H9 (cell line): Measurements from ENCODE around the gene MRAP2. TPM values are rescaled to one million over a fixed set of nuclear protein-coding genes. Genes with fewer than 3 reads are reported as not detected.

Experiments
- DNase-seq: peaks from one replicate; pipeline ENCODE4 v3.0.0-alpha.2; 2017
- H2AFZ ChIP-seq: one replicate; pipeline ENCODE4 v1.6.1; 2013; ENCODE audit warnings: mild to moderate bottlenecking, low read length, control low read depth, moderate library complexity
- H2AK5ac ChIP-seq: 2 replicates; pipeline ENCODE4 v1.6.1; 2013; ENCODE audit warnings: low read length, control low read depth, mixed read lengths; ENCODE audit not compliant: insufficient read length
- H2BK120ac ChIP-seq: one replicate; pipeline ENCODE4 v1.6.1; 2013; ENCODE audit warnings: low read depth, mild to moderate bottlenecking, low read length, control low read depth, inconsistent platforms; ENCODE audit not compliant: poor library complexity, severe bottlenecking
- H2BK12ac ChIP-seq: 2 replicates; pipeline ENCODE4 v1.6.1; 2013; ENCODE audit warnings: low read length, control low read depth, mixed read lengths, low read depth; ENCODE audit not compliant: insufficient read length
- H2BK15ac ChIP-seq: 2 replicates; pipeline ENCODE4 v1.6.1; 2013; ENCODE audit warnings: low read depth, low read length, control low read depth
- H2BK20ac ChIP-seq: one replicate; pipeline ENCODE4 v1.6.1; 2013; ENCODE audit warnings: low read depth, mild to moderate bottlenecking, low read length, control low read depth, inconsistent platforms; ENCODE audit not compliant: poor library complexity, severe bottlenecking
- H2BK5ac ChIP-seq: 2 replicates; pipeline ENCODE4 v1.6.1; 2013; ENCODE audit warnings: low read length, control low read depth, mixed read lengths; ENCODE audit not compliant: insufficient read length
- H3K14ac ChIP-seq: 2 replicates; pipeline ENCODE4 v1.6.1; 2013; ENCODE audit warnings: low read length, control low read depth; ENCODE audit not compliant: insufficient read depth
- H3K18ac ChIP-seq: 2 replicates; pipeline ENCODE4 v1.6.1; 2013; ENCODE audit warnings: low read depth, mild to moderate bottlenecking, mixed read lengths, low read length, control low read depth; ENCODE audit not compliant: insufficient read length
- H3K23ac ChIP-seq: 2 replicates; pipeline ENCODE4 v1.6.1; 2013; ENCODE audit warnings: low read length, control low read depth, mixed read lengths, low read depth; ENCODE audit not compliant: insufficient read length
- H3K23me2 ChIP-seq: 2 replicates; pipeline ENCODE4 v1.6.1; 2013; ENCODE audit warnings: low read depth, mild to moderate bottlenecking, mixed read lengths, low read length, control low read depth; ENCODE audit not compliant: insufficient read length, poor library complexity, severe bottlenecking
- H3K27ac ChIP-seq: 2 replicates; pipeline ENCODE4 v1.5.1; 2013; ENCODE audit warnings: low read length, control low read depth, mixed read lengths, low read depth; ENCODE audit not compliant: insufficient read length
- H3K27me3 ChIP-seq: 2 replicates; pipeline ENCODE4 v1.6.1; 2013; ENCODE audit warnings: low read length, control low read depth, inconsistent platforms; ENCODE audit not compliant: insufficient read depth
- H3K4ac ChIP-seq: 2 replicates; pipeline ENCODE4 v1.6.1; 2013; ENCODE audit warnings: low read depth, mild to moderate bottlenecking, control low read depth, inconsistent platforms, low read length, moderate library complexity
- H3K4me1 ChIP-seq: 2 replicates; pipeline ENCODE4 v1.6.1; 2013; ENCODE audit warnings: low read length, control low read depth, inconsistent platforms; ENCODE audit not compliant: insufficient read depth
- H3K4me2 ChIP-seq: 2 replicates; pipeline ENCODE4 v1.6.1; 2013; ENCODE audit warnings: low read length, control low read depth, mixed read lengths; ENCODE audit not compliant: insufficient read length, insufficient read depth
- H3K56ac ChIP-seq: 2 replicates; pipeline ENCODE4 v1.6.1; 2013; ENCODE audit warnings: low read depth, mild to moderate bottlenecking, mixed read lengths, low read length, control low read depth; ENCODE audit not compliant: insufficient read length
- H3K79me1 ChIP-seq: 2 replicates; pipeline ENCODE4 v1.6.1; 2013; ENCODE audit warnings: low read depth, mild to moderate bottlenecking, moderate library complexity, low read length, control low read depth, inconsistent platforms; ENCODE audit not compliant: insufficient read depth, poor library complexity, severe bottlenecking
- H3K79me2 ChIP-seq: 2 replicates; pipeline ENCODE4 v1.6.1; 2013; ENCODE audit warnings: low read length, control low read depth, inconsistent platforms; ENCODE audit not compliant: insufficient read depth
- H3K9ac ChIP-seq: 2 replicates; pipeline ENCODE4 v1.6.1; 2013; ENCODE audit warnings: low read length, control low read depth, mixed read lengths; ENCODE audit not compliant: insufficient read length; ENCODE audit errors: extremely low read depth
- H3K9me3 ChIP-seq: one replicate; pipeline ENCODE4 v1.6.1; 2013; ENCODE audit warnings: low read depth, low read length, inconsistent platforms; ENCODE audit not compliant: control insufficient read depth
- H3T11ph ChIP-seq: one replicate; pipeline ENCODE4 v1.6.1; 2013; ENCODE audit warnings: mild to moderate bottlenecking, low read length, control low read depth, inconsistent platforms
- H4K20me1 ChIP-seq: one replicate; pipeline ENCODE4 v1.6.1; 2013; ENCODE audit not compliant: control insufficient read depth, insufficient read length, insufficient read depth
- H4K5ac ChIP-seq: 2 replicates; pipeline ENCODE4 v1.6.1; 2013; ENCODE audit warnings: low read depth, mild to moderate bottlenecking, mixed read lengths, low read length, control low read depth; ENCODE audit not compliant: insufficient read length
- H4K8ac ChIP-seq: replicated peaks from 2 replicates; pipeline ENCODE4 v1.6.1; 2013; ENCODE audit warnings: low read length, control low read depth, mixed read lengths, low read depth; ENCODE audit not compliant: insufficient read length
- H4K91ac ChIP-seq: 2 replicates; pipeline ENCODE4 v1.6.1; 2013; ENCODE audit warnings: low read depth, mild to moderate bottlenecking, moderate library complexity, mixed read lengths, low read length, control low read depth; ENCODE audit not compliant: insufficient read length
- H3K27ac Mint-ChIP-seq, 3 experiments: 2 replicates in 2 of 3; 3 replicates in 1 of 3; pipeline ENCODE4 v1.8.0; 2020 to 2021; ENCODE audit warnings: mixed read lengths in 3 of 3, mild to moderate bottlenecking in 1 of 3, moderate library complexity in 1 of 3
- H3K27me3 Mint-ChIP-seq: 2 replicates; pipeline ENCODE4 v1.8.0; 2021; ENCODE audit warnings: low read depth, mild to moderate bottlenecking, moderate library complexity, mixed read lengths
- H3K36me3 Mint-ChIP-seq, 3 experiments: 2 replicates in 2 of 3; 3 replicates in 1 of 3; pipeline ENCODE4 v1.8.0; 2020 to 2021; ENCODE audit warnings: low read depth in 3 of 3, mixed read lengths in 3 of 3; ENCODE audit not compliant: insufficient read depth in 1 of 3
- H3K4me1 Mint-ChIP-seq, 2 experiments: 2 replicates each; pipeline ENCODE4 v1.8.0; 2020; ENCODE audit warnings: mixed read lengths in 2 of 2
- H3K4me3 Mint-ChIP-seq, 2 experiments: 2 replicates in 1 of 2; 3 replicates in 1 of 2; pipeline ENCODE4 v1.8.0; 2020 to 2021; ENCODE audit warnings: mild to moderate bottlenecking in 2 of 2, mixed read lengths in 2 of 2, moderate library complexity in 1 of 2
- H3K9me3 Mint-ChIP-seq, 2 experiments: 2 replicates in 1 of 2; 3 replicates in 1 of 2; pipeline ENCODE4 v1.8.0; 2020; ENCODE audit warnings: mild to moderate bottlenecking in 2 of 2, mixed read lengths in 2 of 2, moderate library complexity in 1 of 2
- WGBS: extraction: QIAGEN DNeasy Blood & Tissue Kit; methylation state at CpG from one replicate; pipeline ENCODE4 v1.1.7; 2013; ENCODE audit warnings: missing lambda C conversion rate, low lambda C conversion rate, mixed read lengths; ENCODE audit not compliant: insufficient read length; ENCODE audit errors: extremely low coverage; 5-methylcytosine and 5-hydroxymethylcytosine counted together
- total RNA-seq: library from RNA; stranded (reverse); gene quantifications from 2 replicates; pipeline ENCODE4 v1.2.1, GENCODE V29; 2021
- TF ChIP-seq, protein P1 (sequence below): fragments of 200-600 bp; sonication (generic); conservative IDR thresholded peaks from 3 replicates; pipeline ENCODE4 v1.8.0; 2021; ENCODE audit warnings: antibody characterized with exemption, mild to moderate bottlenecking

The MRAP2 gene
- total RNA-seq, 1 experiment from 2014 or later, result 8.0 TPM

DNA sequence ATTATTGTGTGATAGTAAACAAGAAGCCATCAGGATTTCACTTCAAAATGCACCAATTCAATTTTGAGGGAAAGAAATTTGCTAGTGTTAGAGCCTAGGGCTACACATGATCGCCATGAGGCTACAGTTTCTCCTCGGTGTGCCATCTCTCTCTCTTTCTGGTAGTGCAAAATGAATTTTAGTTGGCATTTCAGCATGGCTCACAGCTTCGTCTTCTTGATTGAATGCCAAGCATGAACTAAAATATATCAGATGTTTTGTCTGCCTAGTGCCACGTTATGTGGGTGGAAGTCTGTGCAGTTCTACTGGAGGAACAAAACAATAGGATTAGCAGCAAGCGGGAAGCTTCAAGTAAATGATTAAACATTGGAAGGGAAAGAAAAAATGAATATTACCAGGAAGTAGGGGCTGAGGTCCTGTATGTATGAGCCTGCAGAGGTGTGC lies 6.8 kb upstream of the MRAP2 start:
- Histone ChIP-seq H3K79me1 (no peaks in the 10 kb centered on the region), H3K18ac (no peak overlapping the region), H4K8ac (no peak overlapping the region), H2BK20ac (no peak overlapping the region), H2BK5ac (no peak overlapping the region), H3T11ph (no peak overlapping the region), H4K5ac (no peak overlapping the region), H3K9ac (no peak overlapping the region), H3K23me2 (no peaks in the 10 kb centered on the region), H3K23ac (no peak overlapping the region), H3K4ac (no peak overlapping the region), H2BK12ac (no peak overlapping the region), H3K56ac (no peak overlapping the region), H3K14ac (no peak overlapping the region), H4K91ac (no peak overlapping the region), H3K4me1 (no peaks in the 10 kb centered on the region), H3K9me3 (no peaks in the 10 kb centered on the region), H3K27ac (no peak overlapping the region), H3K4me2 (no peak overlapping the region), H2AK5ac (no peak overlapping the region), H2BK15ac (no peak overlapping the region), H2BK120ac (no peak overlapping the region), H4K20me1 (no peaks in the 10 kb centered on the region), H3K79me2 (no peaks in the 10 kb centered on the region), H3K27me3 (no peaks in the 10 kb centered on the region), H2AFZ (no peak overlapping the region)
- Mint-ChIP-seq H3K36me3 (peaks cover 0 to 1% (median 0%) of the 10 kb centered on the region in 3 experiments; a peak in 1 of 7 replicates), H3K4me1 (0 out of 4 replicates have a peak, but pooled peaks cover 0 to 2% of the 10 kb centered on the region in 2 experiments), H3K27ac (no peak overlapping the region; a peak in 1 of 7 replicates), H3K27me3 (no peaks in the 10 kb centered on the region), H3K4me3 (no peak overlapping the region), H3K9me3 (peaks cover 0 to 7% of the 10 kb centered on the region in 2 experiments; a peak in 2 of 5 replicates)
- WGBS, result no CpG with 5 or more reads among the region's 5 CpGs
- TF ChIP-seq, protein P1, sequence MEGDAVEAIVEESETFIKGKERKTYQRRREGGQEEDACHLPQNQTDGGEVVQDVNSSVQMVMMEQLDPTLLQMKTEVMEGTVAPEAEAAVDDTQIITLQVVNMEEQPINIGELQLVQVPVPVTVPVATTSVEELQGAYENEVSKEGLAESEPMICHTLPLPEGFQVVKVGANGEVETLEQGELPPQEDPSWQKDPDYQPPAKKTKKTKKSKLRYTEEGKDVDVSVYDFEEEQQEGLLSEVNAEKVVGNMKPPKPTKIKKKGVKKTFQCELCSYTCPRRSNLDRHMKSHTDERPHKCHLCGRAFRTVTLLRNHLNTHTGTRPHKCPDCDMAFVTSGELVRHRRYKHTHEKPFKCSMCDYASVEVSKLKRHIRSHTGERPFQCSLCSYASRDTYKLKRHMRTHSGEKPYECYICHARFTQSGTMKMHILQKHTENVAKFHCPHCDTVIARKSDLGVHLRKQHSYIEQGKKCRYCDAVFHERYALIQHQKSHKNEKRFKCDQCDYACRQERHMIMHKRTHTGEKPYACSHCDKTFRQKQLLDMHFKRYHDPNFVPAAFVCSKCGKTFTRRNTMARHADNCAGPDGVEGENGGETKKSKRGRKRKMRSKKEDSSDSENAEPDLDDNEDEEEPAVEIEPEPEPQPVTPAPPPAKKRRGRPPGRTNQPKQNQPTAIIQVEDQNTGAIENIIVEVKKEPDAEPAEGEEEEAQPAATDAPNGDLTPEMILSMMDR, result no peak
- DNase-seq, result no peak
